Measurements from ENCODE around the gene SIGLEC8.
"Not testable (repeated sequence)": the region's sequence is repeated elsewhere in the genome, so short reads cannot be mapped to it uniquely, and the experiment has no call there.

The SIGLEC8 gene

GRCh38 chr19:51457351-51458013, 772 bp downstream of the SIGLEC8 start:
- TF ChIP-seq, protein P1, sequence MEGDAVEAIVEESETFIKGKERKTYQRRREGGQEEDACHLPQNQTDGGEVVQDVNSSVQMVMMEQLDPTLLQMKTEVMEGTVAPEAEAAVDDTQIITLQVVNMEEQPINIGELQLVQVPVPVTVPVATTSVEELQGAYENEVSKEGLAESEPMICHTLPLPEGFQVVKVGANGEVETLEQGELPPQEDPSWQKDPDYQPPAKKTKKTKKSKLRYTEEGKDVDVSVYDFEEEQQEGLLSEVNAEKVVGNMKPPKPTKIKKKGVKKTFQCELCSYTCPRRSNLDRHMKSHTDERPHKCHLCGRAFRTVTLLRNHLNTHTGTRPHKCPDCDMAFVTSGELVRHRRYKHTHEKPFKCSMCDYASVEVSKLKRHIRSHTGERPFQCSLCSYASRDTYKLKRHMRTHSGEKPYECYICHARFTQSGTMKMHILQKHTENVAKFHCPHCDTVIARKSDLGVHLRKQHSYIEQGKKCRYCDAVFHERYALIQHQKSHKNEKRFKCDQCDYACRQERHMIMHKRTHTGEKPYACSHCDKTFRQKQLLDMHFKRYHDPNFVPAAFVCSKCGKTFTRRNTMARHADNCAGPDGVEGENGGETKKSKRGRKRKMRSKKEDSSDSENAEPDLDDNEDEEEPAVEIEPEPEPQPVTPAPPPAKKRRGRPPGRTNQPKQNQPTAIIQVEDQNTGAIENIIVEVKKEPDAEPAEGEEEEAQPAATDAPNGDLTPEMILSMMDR (IDR thresholded peaks at IDR 0.05; ENCODE audit: low read depth, low read length), result no peak
- no peak overlapping the region for H3K4me3 ChIP-seq (ENCODE audit: low read depth, low read length)

GRCh38 chr19:51456541-51457290, 1.5 kb downstream of the SIGLEC8 start:
- TF ChIP-seq, protein P1 (IDR thresholded peaks at IDR 0.05; ENCODE audit: low read depth, low read length), result no peak
- no peak overlapping the region for H3K4me3 ChIP-seq (ENCODE audit: low read depth, low read length)

GRCh38 chr19:51450730-51451307, 7.4 kb downstream of the SIGLEC8 start:
- TF ChIP-seq, protein P1 (IDR thresholded peaks at IDR 0.05; ENCODE audit: low read depth, low read length), result no peak
- no peak overlapping the region for H3K4me3 ChIP-seq (ENCODE audit: low read depth, low read length)

DNA sequence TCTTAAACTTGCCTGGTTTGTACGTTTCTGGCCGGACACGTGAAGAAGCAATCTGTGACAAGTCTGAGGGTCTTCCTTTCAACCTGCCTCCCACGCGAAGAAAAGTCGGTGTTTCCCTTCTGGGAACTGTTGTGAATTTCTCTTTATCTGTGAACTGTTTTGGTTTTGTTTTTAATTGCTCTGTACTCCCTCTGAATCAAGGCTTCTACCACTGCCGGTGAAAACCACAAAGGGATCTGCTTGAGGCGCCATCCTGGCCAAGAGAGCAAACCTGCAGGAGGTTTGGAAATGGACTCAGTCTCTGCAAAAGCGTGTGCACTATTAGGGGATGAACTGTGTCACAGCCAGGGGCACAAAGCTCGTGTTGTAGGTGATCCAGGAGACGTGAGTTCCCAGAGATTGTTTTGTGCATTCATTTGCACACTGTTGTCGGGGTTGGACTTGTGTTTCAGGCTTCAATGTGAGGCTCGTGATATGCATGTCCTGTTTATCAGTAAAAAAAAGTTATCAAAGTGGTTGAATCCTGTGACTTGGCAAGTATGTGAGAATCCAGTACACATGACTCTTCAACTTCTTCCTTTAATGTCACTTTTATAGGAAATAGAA, 9.7 kb downstream of the SIGLEC8 start:
- TF ChIP-seq, protein P1 (IDR thresholded peaks at IDR 0.05; ENCODE audit: low read depth, low read length), result no peak
- no peak overlapping the region for H3K4me3 ChIP-seq (ENCODE audit: low read depth, low read length)

- H3K4me3 ChIP-seq (ENCODE audit: low read depth, low read length), result no peak overlapping the region
- TF ChIP-seq, protein P1 (IDR thresholded peaks at IDR 0.05; ENCODE audit: low read depth, low read length), result no peak
These were observed 10.2 kb downstream of the SIGLEC8 start for GRCh38 chr19:51448011-51448410.

- H3K4me3 ChIP-seq (ENCODE audit: low read depth, low read length), result not testable (repeated sequence)
These were observed 10.7 kb downstream of the SIGLEC8 start for GRCh38 chr19:51447510-51447909.

- TF ChIP-seq, protein P1 (IDR thresholded peaks at IDR 0.05; ENCODE audit: low read depth, low read length), result no peak
- H3K4me3 ChIP-seq (ENCODE audit: low read depth, low read length), result no peak overlapping the region
These were observed 16.6 kb downstream of the SIGLEC8 start for GRCh38 chr19:51441410-51442390.
